ENCODE results near the gene SPAG17.

DNA sequence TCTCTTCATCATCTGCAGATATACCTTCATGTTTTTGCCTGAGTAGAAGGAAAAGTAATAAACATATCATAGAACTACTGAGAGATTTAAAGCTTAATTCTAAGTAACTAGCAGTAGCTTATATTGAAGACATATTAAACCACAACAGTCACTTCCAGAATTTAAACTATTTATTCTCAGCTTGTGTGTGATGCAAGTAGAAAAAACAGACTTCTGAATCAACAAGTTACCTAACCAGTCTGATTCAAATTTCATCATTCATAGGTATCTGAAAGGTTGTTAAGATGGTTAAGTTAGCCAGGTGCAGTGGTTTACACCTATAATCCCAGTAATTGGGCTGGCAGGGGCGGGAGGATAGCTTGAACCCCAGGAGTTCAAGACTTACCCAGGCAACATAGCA, 41.9 kb downstream of the SPAG17 start:
- TF ChIP-seq, protein P1, sequence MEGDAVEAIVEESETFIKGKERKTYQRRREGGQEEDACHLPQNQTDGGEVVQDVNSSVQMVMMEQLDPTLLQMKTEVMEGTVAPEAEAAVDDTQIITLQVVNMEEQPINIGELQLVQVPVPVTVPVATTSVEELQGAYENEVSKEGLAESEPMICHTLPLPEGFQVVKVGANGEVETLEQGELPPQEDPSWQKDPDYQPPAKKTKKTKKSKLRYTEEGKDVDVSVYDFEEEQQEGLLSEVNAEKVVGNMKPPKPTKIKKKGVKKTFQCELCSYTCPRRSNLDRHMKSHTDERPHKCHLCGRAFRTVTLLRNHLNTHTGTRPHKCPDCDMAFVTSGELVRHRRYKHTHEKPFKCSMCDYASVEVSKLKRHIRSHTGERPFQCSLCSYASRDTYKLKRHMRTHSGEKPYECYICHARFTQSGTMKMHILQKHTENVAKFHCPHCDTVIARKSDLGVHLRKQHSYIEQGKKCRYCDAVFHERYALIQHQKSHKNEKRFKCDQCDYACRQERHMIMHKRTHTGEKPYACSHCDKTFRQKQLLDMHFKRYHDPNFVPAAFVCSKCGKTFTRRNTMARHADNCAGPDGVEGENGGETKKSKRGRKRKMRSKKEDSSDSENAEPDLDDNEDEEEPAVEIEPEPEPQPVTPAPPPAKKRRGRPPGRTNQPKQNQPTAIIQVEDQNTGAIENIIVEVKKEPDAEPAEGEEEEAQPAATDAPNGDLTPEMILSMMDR (IDR thresholded peaks at IDR 0.05): no peak
- no peak for TF ChIP-seq POLR2A (IDR thresholded peaks at IDR 0.05)
- no peak for TF ChIP-seq POLR2AphosphoS5 (IDR thresholded peaks at IDR 0.05)
